ENCODE results near the gene THAP4. TPM values are rescaled to one million over a fixed set of nuclear protein-coding genes. Genes with fewer than 3 reads are reported as not detected.

The THAP4 gene
- total RNA-seq, 1 experiment from 2014 or later: 71.2 TPM

DNA sequence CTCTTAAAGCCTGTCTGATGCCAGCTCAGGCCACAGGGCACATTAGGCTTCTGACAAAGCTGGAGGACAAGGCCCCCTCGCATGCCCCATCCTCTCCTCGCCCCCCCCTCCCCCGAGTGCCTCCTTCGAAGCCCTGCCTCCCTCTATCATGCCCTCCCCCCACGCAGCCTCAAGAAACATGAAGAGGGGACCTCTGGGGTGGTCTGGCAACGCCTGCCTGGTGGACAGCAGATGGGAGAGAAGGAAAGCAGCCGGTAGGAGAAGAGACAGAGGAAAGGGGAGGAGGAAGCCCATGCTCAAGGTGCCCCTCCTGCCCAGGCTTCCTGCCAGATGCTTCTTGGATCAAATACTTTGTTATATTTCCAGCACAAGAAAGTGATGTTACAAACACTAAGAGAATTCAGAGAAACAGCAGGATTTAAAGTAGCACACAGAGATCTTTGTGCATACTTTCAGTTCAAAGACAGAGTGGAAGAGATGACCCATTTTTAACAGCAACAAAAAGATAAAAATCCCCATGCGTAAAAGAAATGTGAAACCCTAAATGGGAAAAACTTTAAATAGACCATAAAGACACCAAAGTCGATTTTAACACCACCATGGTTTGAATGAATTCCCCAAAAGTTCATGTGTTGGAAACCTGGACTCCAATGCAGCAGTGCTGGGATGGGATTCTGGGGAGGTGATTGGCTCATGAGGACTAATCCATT is 59.4 kb downstream of the THAP4 start:
- H3K9me2 ChIP-seq (ENCODE audit: insufficient read depth): no peaks in the 10 kb centered on the region
- no peaks in the 10 kb centered on the region for H3K4me1 ChIP-seq (ENCODE audit: control insufficient read depth in 1 of 2, insufficient read depth in 2 of 2, low read length in 2 of 2)
- CTCF ChIA-PET: no interaction called here
- peaks cover 0 to 9% of the 10 kb centered on the region in 2 experiments; a peak in 1 of 4 replicates for H3K9me3 ChIP-seq (ENCODE audit: control insufficient read depth in 1 of 2, insufficient read depth in 1 of 2, low read depth in 1 of 2, low read length in 2 of 2)
- H3K9ac ChIP-seq (ENCODE audit: low read length): no peak overlapping the region
- no peak overlapping the region for H3K4me3 ChIP-seq (replicated peaks in 1 of 2; ENCODE audit: low read depth in 1 of 2, low read length in 2 of 2)
- BruUV-seq (replicated peaks): no TSS peak
- H3K27ac ChIP-seq (ENCODE audit: low read depth, low read length): no peak overlapping the region
- intact Hi-C loops (cut with micrococcal nuclease): no loop called here
- TF ChIP-seq SRF (IDR thresholded peaks at IDR 0.05; ENCODE audit: low read depth) (no peak), TCF7L2 (IDR thresholded peaks at IDR 0.05; ENCODE audit: borderline replicate concordance, extremely low read depth, insufficient read depth, insufficient read length) (no peak), RAD21 (IDR thresholded peaks at IDR 0.05; ENCODE audit: low read depth) (no peak), POLR2A (IDR thresholded peaks at IDR 0.05; ENCODE audit: borderline replicate concordance, extremely low read depth, insufficient read depth, insufficient read length) (no peak), CBX3 (IDR thresholded peaks at IDR 0.05; ENCODE audit: low read depth) (no peak), ZNF274 (IDR thresholded peaks at IDR 0.05; ENCODE audit: low read depth, low read length) (no peak), ZFX (IDR thresholded peaks at IDR 0.05) (no peak), YY1 (IDR thresholded peaks at IDR 0.05; ENCODE audit: extremely low read depth, insufficient replicate concordance, low read depth, low read length) (no peak), CTCF (IDR thresholded peaks at IDR 0.05 in 2 of 3, conservative IDR thresholded peaks at IDR 0.05 in 1 of 3; ENCODE audit: borderline replicate concordance in 1 of 3, insufficient read depth in 1 of 3, low read depth in 2 of 3, low read length in 2 of 3) (no peak), FOSL1 (IDR thresholded peaks at IDR 0.05; ENCODE audit: low read depth) (no peak), EGR1 (IDR thresholded peaks at IDR 0.05; ENCODE audit: low read depth) (no peak), JUND (IDR thresholded peaks at IDR 0.05) (no peak), SP1 (IDR thresholded peaks at IDR 0.05; ENCODE audit: low read depth) (no peak), REST (IDR thresholded peaks at IDR 0.05; ENCODE audit: low read depth) (no peak), EZH2phosphoT487 (IDR thresholded peaks at IDR 0.05; ENCODE audit: borderline replicate concordance) (no peak), MAX (IDR thresholded peaks at IDR 0.05) (no peak), SIN3A (IDR thresholded peaks at IDR 0.05; ENCODE audit: low read depth) (no peak)
- TF ChIP-seq, protein P1, sequence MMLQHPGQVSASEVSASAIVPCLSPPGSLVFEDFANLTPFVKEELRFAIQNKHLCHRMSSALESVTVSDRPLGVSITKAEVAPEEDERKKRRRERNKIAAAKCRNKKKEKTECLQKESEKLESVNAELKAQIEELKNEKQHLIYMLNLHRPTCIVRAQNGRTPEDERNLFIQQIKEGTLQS (IDR thresholded peaks at IDR 0.05): no peak
- TF ChIP-seq, protein P2, sequence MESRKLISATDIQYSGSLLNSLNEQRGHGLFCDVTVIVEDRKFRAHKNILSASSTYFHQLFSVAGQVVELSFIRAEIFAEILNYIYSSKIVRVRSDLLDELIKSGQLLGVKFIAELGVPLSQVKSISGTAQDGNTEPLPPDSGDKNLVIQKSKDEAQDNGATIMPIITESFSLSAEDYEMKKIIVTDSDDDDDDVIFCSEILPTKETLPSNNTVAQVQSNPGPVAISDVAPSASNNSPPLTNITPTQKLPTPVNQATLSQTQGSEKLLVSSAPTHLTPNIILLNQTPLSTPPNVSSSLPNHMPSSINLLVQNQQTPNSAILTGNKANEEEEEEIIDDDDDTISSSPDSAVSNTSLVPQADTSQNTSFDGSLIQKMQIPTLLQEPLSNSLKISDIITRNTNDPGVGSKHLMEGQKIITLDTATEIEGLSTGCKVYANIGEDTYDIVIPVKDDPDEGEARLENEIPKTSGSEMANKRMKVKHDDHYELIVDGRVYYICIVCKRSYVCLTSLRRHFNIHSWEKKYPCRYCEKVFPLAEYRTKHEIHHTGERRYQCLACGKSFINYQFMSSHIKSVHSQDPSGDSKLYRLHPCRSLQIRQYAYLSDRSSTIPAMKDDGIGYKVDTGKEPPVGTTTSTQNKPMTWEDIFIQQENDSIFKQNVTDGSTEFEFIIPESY (IDR thresholded peaks at IDR 0.05; ENCODE audit: extremely low read depth, insufficient replicate concordance, low read length): no peak
- H3K36me3 ChIP-seq (ENCODE audit: control insufficient read depth in 1 of 2, insufficient read depth in 2 of 2, low read length in 2 of 2): peaks cover 0 to 12% of the 10 kb centered on the region in 2 experiments; a peak in 1 of 4 replicates
- DNase-seq (ENCODE audit: low read depth, low spot score) (no peak), ATAC-seq (no peak)
- POLR2A ChIA-PET: no interaction called here
- no peak overlapping the region for H3K4me2 ChIP-seq (ENCODE audit: low read length)
- RAD21 ChIA-PET (ENCODE audit: low non-redundant PET in 1 of 2, low total read pairs in 2 of 2, uncharacterized antibody in 2 of 2, unreplicated experiment in 2 of 2): no interaction called here
- no peak overlapping the region for H2AFZ ChIP-seq (ENCODE audit: low read depth, low read length, poor library complexity, severe bottlenecking)
- no peaks in the 10 kb centered on the region for H3K27me3 ChIP-seq (ENCODE audit: insufficient read depth, low read length)
- no peaks in the 10 kb centered on the region for H4K20me1 ChIP-seq (ENCODE audit: insufficient read depth)
- no peaks in the 10 kb centered on the region for H3K79me2 ChIP-seq (ENCODE audit: insufficient read depth, low read length)

Data from HCT116 (cell line).